Measurements from ENCODE around the gene RAPGEF5. TPM values are rescaled to one million over a fixed set of nuclear protein-coding genes. Genes with fewer than 3 reads are reported as not detected.

The RAPGEF5 gene
- total RNA-seq, 1 donor from 2014 or later = 5.4 TPM

GRCh38 chr7:22248111-22248809 lies 108.7 kb downstream of the RAPGEF5 start:
- Mint-ChIP-seq H3K9me3 (peaks cover 26% of the 10 kb centered on the region), H3K27me3 (ENCODE audit: low read depth) (no peaks in the 10 kb centered on the region), H3K4me3 (no peak overlapping the region), H3K27ac (no peak overlapping the region), H3K4me1 (peaks cover 7% of the 10 kb centered on the region), H3K36me3 (peaks cover 13% of the 10 kb centered on the region)
- no peak for TF ChIP-seq CTCF (IDR thresholded peaks at IDR 0.05; ENCODE audit: unreplicated experiment)
- no peak for DNase-seq (ENCODE audit: low spot score in 2 of 2, unreplicated experiment in 2 of 2)

GRCh38 chr7:22241805-22242390 lies 115.1 kb downstream of the RAPGEF5 start:
- Mint-ChIP-seq H3K9me3 (peaks cover 27% of the 10 kb centered on the region), H3K36me3 (peaks cover 13% of the 10 kb centered on the region), H3K27me3 (ENCODE audit: low read depth) (no peaks in the 10 kb centered on the region), H3K4me3 (no peak overlapping the region), H3K4me1 (peaks cover 3% of the 10 kb centered on the region), H3K27ac (no peak overlapping the region)
- no peak for TF ChIP-seq CTCF (IDR thresholded peaks at IDR 0.05; ENCODE audit: unreplicated experiment)
- DNase-seq (ENCODE audit: low spot score in 2 of 2, unreplicated experiment in 2 of 2) = no peak

GRCh38 chr7:22240904-22241571 lies 115.9 kb downstream of the RAPGEF5 start:
- Mint-ChIP-seq H3K27me3 (ENCODE audit: low read depth) (no peaks in the 10 kb centered on the region), H3K4me3 (no peak overlapping the region), H3K9me3 (peaks cover 19% of the 10 kb centered on the region), H3K4me1 (peaks cover 5% of the 10 kb centered on the region), H3K27ac (no peak overlapping the region), H3K36me3 (peaks cover 6% of the 10 kb centered on the region)
- no peak for TF ChIP-seq CTCF (IDR thresholded peaks at IDR 0.05; ENCODE audit: unreplicated experiment)
- DNase-seq (ENCODE audit: low spot score in 2 of 2, unreplicated experiment in 2 of 2) = no peak

- H3K36me3 Mint-ChIP-seq = no peaks in the 10 kb centered on the region
Measured at GRCh38 chr7:22238354-22239311, 118.3 kb downstream of the RAPGEF5 start.

More at GRCh38 chr7:22238354-22239311, 118.3 kb downstream of the RAPGEF5 start:
- Mint-ChIP-seq H3K27ac (no peak overlapping the region), H3K4me1 (peaks cover 12% of the 10 kb centered on the region), H3K27me3 (ENCODE audit: low read depth) (no peaks in the 10 kb centered on the region), H3K4me3 (no peak overlapping the region), H3K9me3 (peaks cover 7% of the 10 kb centered on the region)
- TF ChIP-seq CTCF (IDR thresholded peaks at IDR 0.05; ENCODE audit: unreplicated experiment) = no peak
- DNase-seq (ENCODE audit: low spot score in 2 of 2, unreplicated experiment in 2 of 2) = no peak
